Sigmoid colon (tissue), 4 donors: ENCODE measurements around the gene RALGAPB.

Experiments used
- CTCF ChIP-seq, 4 experiments: fragments of 450-650 bp in 3 of 4; fragments of 200-600 bp in 1 of 4; IDR thresholded peaks; one replicate each; pipeline ENCODE4 v1.5.1; 2016 to 2019; ENCODE audit warnings: antibody characterized with exemption in 4 of 4, mild to moderate bottlenecking in 3 of 4, moderate library complexity in 2 of 4
- EP300 ChIP-seq, 4 donors: sonication (generic); formaldehyde crosslinking; IDR thresholded peaks; one replicate each; pipeline ENCODE4 v1.6.1; 2017; ENCODE audit warnings: antibody characterized with exemption in 4 of 4
- POLR2A ChIP-seq, 2 donors: fragments of 450-650 bp; IDR thresholded peaks; one replicate each; pipeline ENCODE4 v1.6.1; 2016; ENCODE audit warnings: antibody characterized with exemption in 2 of 2, mild to moderate bottlenecking in 2 of 2, moderate library complexity in 2 of 2
- POLR2AphosphoS5 ChIP-seq, 4 donors: sonication (generic); formaldehyde crosslinking; IDR thresholded peaks; one replicate each; pipeline ENCODE4 v1.6.1; 2017; ENCODE audit warnings: antibody characterized with exemption in 4 of 4

GRCh38 chr20:38445901-38446425 is 26.7 kb upstream of the RALGAPB start:
- TF ChIP-seq CTCF (IDR thresholded peaks at IDR 0.05) (no peak), POLR2A (IDR thresholded peaks at IDR 0.05) (no peak), POLR2AphosphoS5 (IDR thresholded peaks at IDR 0.05) (no peak), EP300 (IDR thresholded peaks at IDR 0.05) (no peak)
